ENCODE results near the gene LAIR1.
"Not testable (repeated sequence)": the region's sequence is repeated elsewhere in the genome, so short reads cannot be mapped to it uniquely, and the experiment has no call there.

LAIR1 gene

DNA sequence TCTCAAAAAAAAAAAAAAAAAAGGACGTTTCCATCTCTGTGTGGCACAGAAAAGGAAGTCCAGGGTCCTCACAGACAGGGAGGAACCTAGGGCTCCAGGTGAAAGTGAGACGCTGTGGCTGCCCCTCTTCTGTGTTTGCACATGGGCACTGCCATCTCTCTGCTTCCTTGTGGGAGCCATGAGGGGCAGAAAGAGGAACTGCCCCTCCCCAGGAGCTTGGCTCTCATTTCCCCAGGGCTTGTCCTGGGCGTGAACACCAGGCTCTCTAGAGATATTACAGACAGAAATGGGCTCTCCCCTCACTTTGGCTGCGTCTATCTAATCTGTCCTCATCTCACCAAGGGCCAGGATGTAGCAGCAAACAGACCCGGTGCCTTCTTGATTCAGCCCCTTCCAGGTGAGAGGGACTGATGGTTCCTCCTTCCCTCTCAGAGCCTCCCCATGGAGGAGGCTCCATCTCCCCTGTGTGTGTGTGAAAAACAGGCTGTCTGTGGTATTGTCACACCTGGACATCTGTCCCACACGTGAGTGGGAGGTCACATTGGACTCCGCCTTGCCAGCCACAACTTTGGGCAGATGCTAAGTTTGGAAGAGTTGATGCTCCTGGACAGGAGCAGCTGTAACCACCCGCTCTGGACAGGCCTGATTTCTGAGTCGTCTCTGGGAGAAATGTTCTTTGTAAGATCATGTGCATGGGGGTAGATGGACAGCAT lies 24.9 kb downstream of the LAIR1 start:
- no peak for DNase-seq

GRCh38 chr19:54338521-54338920 lies 26.2 kb downstream of the LAIR1 start:
- DNase-seq, result no peak

DNA sequence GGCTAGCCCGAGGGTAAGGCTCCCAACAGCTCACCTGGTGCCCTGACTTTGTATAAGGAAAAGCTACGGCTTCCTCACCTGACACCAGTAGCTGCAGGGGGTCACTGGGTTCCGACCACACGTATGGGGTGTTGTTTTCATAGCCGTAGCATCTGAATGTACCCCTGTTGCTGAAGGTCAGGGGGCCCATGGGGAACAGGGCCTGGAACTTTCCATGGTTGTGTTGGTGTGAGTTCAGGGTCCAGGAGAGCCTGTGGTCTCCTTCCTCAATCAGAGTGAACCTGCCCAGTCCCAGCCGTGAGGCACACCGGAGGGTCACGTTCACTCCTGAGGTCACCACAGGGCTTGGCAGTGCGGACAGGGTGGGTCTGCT lies 26.9 kb downstream of the LAIR1 start:
- no peak for DNase-seq

DNA sequence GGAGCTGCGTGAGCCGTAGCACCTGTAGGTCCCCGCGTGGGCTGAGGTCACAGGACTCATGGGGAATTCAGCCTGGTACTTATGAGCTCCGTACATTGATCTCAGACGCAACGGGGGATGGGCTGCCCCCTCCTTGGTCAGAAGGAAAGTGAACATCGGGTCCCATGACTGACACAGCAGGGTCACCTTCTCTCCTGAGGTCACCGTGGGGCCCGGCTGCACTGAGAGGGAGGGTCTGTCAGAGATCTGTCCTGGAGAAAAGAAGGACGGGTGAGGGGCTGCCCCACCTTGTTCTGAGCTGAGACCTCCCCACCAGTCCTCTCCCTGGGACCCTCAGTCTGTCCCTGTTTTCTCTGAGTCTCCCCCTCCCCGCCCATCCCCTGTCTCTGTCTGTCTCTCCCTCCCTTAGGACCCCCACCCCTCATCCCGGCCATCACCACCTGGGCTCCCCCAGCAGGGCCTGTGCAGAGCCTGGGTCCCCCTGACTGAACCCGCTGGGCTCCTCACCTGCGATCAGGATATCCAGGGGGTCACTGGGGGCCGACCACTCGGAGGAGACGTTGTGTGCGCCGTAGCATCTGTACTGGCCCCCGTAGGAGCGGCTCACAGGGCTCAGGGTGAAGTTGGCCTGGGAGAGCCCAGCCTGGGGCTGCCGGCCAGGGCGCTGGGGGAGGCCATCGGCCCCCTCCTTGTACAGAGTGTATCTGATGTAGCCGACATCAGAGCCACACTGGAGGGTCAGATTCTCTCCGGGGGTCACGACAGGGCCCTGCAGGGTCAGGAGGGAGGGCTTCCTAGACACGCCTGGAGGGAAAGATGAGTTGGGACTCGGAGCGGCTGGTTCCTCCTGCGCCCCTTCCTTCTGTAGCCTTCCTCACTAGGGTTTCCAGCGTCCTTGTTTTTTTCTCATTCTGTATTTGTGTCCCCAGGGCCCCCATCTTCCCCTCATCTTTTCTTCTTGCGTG lies 27.6 kb downstream of the LAIR1 start:
- DNase-seq, result no peak

DNA sequence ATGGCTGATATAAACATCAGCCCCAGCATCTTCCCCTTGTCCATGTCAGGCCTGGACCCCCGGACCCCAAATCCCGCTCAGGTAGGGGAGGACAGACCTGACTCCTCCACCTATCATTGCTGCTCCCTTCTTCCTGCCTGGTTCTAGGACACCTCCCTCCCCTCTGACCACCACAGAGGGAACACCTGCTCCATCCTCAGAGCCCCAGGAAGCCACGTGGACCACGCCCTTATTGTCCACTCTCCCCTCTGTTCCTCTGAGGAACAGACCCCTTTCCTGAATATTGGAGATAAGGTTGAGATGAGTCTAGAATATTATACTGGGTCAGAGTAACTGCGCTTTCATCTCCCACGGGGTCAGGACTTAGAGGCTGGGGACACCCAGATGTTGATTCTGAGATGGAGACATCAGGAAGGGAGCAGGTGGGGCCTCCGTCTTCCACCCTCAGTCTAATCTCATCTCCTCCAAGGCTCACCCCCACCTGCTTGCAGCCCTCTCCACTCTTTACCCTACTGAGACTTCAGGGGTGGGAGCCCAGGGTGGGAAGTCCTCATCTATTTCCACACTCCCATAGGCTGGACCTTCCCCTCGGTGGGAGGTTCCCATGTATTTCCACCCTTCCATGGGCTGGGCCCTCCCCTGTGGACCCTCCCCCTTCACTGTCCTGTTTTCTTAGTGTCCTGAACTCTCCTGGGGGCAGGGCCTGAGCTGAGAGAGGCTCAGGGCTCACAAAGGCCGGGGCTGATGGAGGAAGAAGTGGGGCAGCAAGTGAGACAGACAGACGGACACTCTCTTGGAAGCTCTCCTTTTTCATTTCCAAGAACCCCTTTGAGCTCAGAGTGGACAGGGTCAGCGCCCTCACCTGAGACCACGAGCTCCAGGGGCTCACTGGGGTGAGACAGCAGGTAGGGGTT lies 28.5 kb downstream of the LAIR1 start:
- no peak for DNase-seq

- no peak for DNase-seq
These were observed 29.6 kb downstream of the LAIR1 start for GRCh38 chr19:54335164-54335563.

- no peak for DNase-seq
These were observed 31.0 kb downstream of the LAIR1 start for GRCh38 chr19:54333586-54334298.

GRCh38 chr19:54332149-54332548 lies 32.6 kb downstream of the LAIR1 start:
- DNase-seq, result no peak

- no peak for DNase-seq
These were observed 33.1 kb downstream of the LAIR1 start for GRCh38 chr19:54331626-54332025.

GRCh38 chr19:54329476-54330165 lies 35.1 kb downstream of the LAIR1 start:
- no peak for DNase-seq

GRCh38 chr19:54328781-54329180 lies 36.0 kb downstream of the LAIR1 start:
- DNase-seq, result not testable (repeated sequence)

DNA sequence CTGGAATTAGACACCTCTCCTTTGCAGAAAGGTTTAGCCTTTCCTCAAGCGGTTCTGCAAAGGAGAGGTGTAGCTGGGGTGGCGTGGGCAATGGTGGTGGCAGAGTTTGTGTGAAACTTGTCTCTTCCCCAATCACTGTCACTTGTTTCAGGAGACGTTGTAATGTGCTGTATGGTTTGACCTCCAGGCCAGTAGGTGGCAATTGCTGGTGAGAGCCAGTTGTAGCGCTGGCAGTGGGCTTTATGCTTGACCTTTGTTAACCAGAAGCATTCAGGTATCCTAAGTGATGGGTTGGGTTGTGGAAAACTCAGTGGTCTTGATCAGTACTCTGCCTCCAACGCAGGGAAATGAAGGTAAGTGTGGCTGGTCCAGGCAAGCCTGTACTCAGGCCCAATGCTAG lies 39.1 kb downstream of the LAIR1 start:
- no peak for DNase-seq

DNA sequence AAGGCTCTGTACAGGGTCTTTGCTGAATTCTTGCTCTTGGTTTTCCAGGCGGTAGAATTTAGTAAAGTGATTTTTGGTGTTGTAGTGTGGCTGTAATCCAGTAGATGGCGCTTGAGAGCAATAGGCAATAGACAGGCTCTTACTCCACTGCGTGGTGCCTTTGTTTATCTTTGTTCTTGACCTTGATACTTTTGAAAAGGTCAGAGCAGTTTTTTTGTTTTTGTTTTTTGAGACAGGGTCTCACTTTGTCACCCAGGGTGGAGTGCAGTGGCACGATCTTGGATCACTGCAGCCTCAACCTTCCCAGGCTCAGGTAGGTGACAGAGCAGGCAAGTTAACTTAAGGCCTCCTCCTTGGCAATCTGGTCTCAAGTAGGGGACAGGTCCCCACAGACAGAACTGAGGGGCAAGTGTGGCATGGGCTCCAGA lies 39.5 kb downstream of the LAIR1 start:
- peak; percentile 52 for DNase-seq

GRCh38 chr19:54324071-54324470 lies 40.7 kb downstream of the LAIR1 start:
- no peak for DNase-seq

GRCh38 chr19:54322934-54323333 lies 41.8 kb downstream of the LAIR1 start:
- not testable (repeated sequence) for DNase-seq

- not testable (repeated sequence) for DNase-seq
These were observed 42.4 kb downstream of the LAIR1 start for GRCh38 chr19:54322295-54322694.

DNA sequence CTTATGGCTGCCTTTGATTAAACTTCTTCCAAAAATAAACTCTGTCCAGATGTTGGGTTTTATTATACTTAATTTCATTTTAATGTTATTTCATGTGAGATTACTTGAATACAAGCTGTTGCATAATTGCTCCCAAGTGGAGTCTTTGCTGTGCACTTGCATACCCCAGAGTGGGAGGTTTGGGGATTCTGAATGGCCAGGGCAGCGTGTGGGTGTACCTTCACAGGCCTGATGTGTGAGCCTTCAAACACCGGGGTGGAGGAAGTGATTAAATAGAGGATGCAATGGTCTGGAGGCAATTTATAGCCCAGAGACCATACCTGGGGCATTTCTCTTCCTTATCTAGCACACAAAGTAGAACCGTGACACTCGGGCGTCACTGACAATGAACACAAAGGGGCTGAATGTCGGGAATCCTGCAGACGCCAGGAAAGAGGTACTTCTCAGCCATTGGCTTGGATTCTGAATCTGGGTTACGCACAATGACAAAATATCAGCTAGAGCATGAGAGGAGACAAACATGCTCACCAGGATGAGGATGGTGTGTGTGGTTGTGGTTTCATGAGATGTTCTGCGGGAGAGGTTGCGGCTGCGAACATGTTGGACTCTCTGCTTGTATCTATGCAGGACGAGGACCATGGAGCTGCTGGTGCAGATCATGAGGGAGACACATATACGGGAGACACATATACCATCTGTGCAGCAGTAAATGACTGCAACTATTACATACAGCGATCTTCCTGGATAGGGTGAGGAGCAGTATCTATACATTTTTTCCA lies 44.6 kb downstream of the LAIR1 start:
- no peak for DNase-seq

GRCh38 chr19:54319049-54319448 lies 45.7 kb downstream of the LAIR1 start:
- DNase-seq, result no peak

DNA sequence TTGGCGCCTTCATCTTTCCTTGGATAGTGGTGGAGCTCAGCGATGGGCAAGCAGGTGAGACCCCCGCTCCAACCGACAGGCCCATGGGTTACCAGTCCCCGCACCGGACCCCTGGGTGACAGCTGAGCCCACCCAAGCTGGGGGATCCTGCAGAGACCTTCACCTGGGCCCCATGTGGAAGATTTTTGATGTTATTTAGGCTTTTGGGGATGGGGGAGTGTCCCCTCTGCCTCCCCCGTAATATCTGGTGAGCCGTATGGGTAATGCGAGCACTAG lies 46.8 kb downstream of the LAIR1 start:
- DNase-seq, result no peak

GRCh38 chr19:54317108-54317964 lies 47.4 kb downstream of the LAIR1 start:
- DNase-seq, result no peak

Measured in NCI-H82 (cell line).